Measurements from ENCODE around the gene MCEE. TPM values are rescaled to one million over a fixed set of nuclear protein-coding genes. Genes with fewer than 3 reads are reported as not detected.
"Not testable (repeated sequence)": the region's sequence is repeated elsewhere in the genome, so short reads cannot be mapped to it uniquely, and the experiment has no call there.

The MCEE gene
- total RNA-seq, 4 donors from 2014 or later, result 9.0 to 23.3 (median 12.4) TPM

DNA sequence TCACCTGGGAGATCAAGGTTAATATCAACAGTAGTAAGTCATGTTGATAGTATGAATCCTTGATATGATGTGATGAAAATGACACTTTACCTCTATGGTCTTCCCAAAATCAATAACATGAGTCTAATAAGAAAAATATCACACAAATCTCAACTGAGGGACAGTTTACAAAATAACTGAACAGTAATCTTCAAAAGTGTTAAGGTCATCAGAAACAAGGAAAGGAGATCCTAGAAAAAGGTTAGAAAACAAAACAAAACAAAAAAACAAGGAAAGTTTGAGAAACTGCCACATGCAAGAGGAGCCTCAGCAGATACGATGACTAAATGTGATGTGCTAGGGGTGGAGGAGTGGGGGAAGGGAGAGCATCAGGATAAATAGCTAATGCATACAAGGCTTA, 16.2 kb downstream of the MCEE start:
- H3K27ac ChIP-seq (replicated peaks in 1 of 4), result no peak overlapping the region
- intact Hi-C loops (cut with DNase I), result no loop called here
- no peak for DNase-seq (ENCODE audit: extremely low spot score)
- no peaks in the 10 kb centered on the region for H3K27me3 ChIP-seq
- H3K4me3 ChIP-seq, result no peak overlapping the region
- H3K36me3 ChIP-seq, result peaks cover 9 to 79% (median 50%) of the 10 kb centered on the region in 4 donors
- no peaks in the 10 kb centered on the region for H3K4me1 ChIP-seq
- no peaks in the 10 kb centered on the region for H3K9me3 ChIP-seq
- WGBS, result 88% methylated on average over 1 of the region's 1 CpG
- TF ChIP-seq EP300 (IDR thresholded peaks at IDR 0.05), result no peak
- no peak for TF ChIP-seq POLR2A (IDR thresholded peaks at IDR 0.05; ENCODE audit: low read depth)
- TF ChIP-seq, protein P1, sequence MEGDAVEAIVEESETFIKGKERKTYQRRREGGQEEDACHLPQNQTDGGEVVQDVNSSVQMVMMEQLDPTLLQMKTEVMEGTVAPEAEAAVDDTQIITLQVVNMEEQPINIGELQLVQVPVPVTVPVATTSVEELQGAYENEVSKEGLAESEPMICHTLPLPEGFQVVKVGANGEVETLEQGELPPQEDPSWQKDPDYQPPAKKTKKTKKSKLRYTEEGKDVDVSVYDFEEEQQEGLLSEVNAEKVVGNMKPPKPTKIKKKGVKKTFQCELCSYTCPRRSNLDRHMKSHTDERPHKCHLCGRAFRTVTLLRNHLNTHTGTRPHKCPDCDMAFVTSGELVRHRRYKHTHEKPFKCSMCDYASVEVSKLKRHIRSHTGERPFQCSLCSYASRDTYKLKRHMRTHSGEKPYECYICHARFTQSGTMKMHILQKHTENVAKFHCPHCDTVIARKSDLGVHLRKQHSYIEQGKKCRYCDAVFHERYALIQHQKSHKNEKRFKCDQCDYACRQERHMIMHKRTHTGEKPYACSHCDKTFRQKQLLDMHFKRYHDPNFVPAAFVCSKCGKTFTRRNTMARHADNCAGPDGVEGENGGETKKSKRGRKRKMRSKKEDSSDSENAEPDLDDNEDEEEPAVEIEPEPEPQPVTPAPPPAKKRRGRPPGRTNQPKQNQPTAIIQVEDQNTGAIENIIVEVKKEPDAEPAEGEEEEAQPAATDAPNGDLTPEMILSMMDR (IDR thresholded peaks at IDR 0.05), result no peak
- TF ChIP-seq POLR2AphosphoS5 (IDR thresholded peaks at IDR 0.05), result no peak

DNA sequence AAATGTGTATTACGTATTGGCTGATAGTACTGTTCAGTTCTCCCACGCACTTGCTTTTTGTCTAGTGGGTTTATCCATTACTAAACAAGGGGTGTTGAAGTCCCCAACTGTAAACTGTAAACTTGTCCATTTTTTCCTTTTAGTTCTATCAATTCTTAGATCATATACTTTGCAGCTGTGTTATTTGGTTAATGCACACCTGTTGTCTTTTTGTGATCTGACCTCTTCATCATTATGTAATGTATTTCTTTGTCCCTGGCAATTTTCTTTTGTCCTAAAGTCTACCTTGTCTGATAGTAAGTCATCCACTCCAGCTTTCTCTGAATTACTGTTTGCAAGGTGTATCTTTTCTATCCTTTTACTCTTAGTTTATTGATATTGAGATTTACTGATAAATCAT, 21.9 kb downstream of the MCEE start:
- H3K36me3 ChIP-seq, result peaks cover 6 to 35% (median 20%) of the 10 kb centered on the region in 4 donors
- TF ChIP-seq, protein P1 (IDR thresholded peaks at IDR 0.05), result no peak
- TF ChIP-seq POLR2A (IDR thresholded peaks at IDR 0.05; ENCODE audit: low read depth) (no peak), EP300 (IDR thresholded peaks at IDR 0.05) (no peak), POLR2AphosphoS5 (IDR thresholded peaks at IDR 0.05) (no peak)

DNA sequence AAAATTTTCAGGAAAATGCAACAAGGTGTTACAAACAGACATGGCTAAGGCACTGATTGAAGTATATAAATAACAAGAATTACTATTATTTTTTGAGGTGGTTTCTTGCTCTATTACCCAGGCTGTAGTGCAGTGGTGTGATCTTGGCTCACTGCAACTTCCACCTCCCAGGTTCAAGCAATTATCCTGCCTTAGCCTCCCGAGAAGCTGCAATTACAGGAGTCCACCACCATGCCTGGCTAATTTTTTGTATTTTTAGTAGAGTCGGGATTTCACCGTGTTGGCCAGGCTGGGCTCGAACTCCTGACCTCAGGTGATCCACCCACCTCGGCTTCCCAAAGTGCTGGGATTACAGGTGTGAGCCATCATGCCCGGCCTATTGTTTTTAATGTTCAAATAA, 23.6 kb downstream of the MCEE start:
- DNase-seq (ENCODE audit: extremely low spot score); H3K4me3 ChIP-seq; H3K9me3 ChIP-seq; intact Hi-C loops (cut with DNase I); H3K27me3 ChIP-seq; H3K4me1 ChIP-seq; H3K27ac ChIP-seq (replicated peaks in 1 of 4): not testable (repeated sequence)
- peaks cover 6 to 29% (median 17%) of the 10 kb centered on the region in 4 donors for H3K36me3 ChIP-seq
- WGBS, result 80% methylated on average over 6 of the region's 6 CpGs

More for the DNA sequence above, 21.9 kb downstream of the MCEE start:
- no peak overlapping the region for H3K27ac ChIP-seq (replicated peaks in 1 of 4)
- no peaks in the 10 kb centered on the region for H3K4me1 ChIP-seq
- no peak overlapping the region for H3K4me3 ChIP-seq
- WGBS, result 100% methylated on average over 2 of the region's 2 CpGs
- no peaks in the 10 kb centered on the region for H3K27me3 ChIP-seq
- intact Hi-C loops (cut with DNase I), result no loop called here
- no peaks in the 10 kb centered on the region for H3K9me3 ChIP-seq
- no peak for DNase-seq (ENCODE audit: extremely low spot score)

DNA sequence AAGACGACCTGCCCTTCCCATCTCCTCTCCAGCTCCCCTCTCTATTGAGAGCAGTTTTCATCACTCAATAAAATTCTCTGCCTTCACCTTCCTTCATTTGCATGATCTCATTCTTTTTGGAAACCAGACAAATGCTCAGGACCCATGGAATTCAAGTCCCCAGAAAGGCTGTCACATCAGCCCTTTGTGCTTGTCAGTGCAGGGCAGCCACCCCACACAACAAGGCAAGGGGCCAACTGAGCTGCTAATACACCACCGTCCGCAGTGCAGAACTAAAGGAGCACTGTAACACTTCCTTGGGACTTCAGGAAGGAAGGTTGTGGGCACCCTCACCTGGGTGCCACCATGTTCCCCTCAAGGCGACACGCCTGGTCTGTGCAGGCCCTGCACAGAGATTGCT, 26.2 kb downstream of the MCEE start:
- no peaks in the 10 kb centered on the region for H3K9me3 ChIP-seq
- intact Hi-C loops (cut with DNase I), result no loop called here
- no peak for DNase-seq (ENCODE audit: extremely low spot score)
- H3K4me3 ChIP-seq, result no peak overlapping the region
- H3K36me3 ChIP-seq, result peaks cover 0 to 7% (median 3%) of the 10 kb centered on the region in 4 donors
- WGBS, result 85% methylated on average over 5 of the region's 5 CpGs
- H3K4me1 ChIP-seq, result no peaks in the 10 kb centered on the region
- H3K27me3 ChIP-seq, result no peaks in the 10 kb centered on the region
- no peak overlapping the region for H3K27ac ChIP-seq (replicated peaks in 1 of 4)
- TF ChIP-seq, protein P1 (IDR thresholded peaks at IDR 0.05), result no peak
- TF ChIP-seq POLR2A (IDR thresholded peaks at IDR 0.05; ENCODE audit: low read depth), result no peak
- TF ChIP-seq POLR2AphosphoS5 (IDR thresholded peaks at IDR 0.05), result no peak
- no peak for TF ChIP-seq EP300 (IDR thresholded peaks at IDR 0.05)

DNA sequence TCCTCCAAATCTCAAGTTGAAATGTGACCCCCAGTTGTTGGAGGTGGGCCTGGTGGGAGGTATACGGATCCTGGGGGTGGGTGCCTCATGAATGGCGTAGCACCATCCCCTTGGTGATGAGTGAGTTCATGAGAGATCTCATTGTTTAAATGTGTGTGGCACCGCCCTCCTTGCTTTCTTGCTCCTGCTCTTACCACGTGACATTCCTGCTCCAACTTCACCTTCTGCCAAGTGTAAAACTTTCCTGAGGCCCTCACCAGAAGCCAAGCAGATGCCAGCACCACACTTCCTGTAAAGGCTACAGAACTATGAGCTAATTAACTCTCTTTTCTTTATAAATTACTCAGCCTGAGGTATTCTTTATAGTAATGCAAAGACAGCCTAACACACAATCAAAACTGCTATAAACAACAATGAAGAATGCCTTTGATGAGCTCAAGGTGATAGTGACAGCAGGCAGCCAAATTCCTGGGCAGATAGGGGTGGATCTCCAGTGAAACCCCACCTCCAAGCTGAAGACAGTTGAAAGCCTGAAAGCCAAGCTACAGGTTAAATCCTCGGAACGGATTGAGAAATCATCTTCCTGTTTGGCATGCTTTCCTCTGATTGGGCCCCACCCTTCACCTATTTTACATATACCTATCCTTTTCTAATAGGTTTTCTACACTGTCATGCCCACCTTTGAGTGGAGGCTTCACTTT, 26.9 kb downstream of the MCEE start:
- no peak for DNase-seq (ENCODE audit: extremely low spot score)
- WGBS, result 60% methylated on average over 6 of the region's 6 CpGs
- no peaks in the 10 kb centered on the region for H3K4me1 ChIP-seq
- intact Hi-C loops (cut with DNase I), result no loop called here
- H3K36me3 ChIP-seq, result peaks cover 0 to under 1% (median 0%) of the 10 kb centered on the region in 4 donors
- H3K9me3 ChIP-seq, result no peaks in the 10 kb centered on the region
- H3K27me3 ChIP-seq, result no peaks in the 10 kb centered on the region
- no peak overlapping the region for H3K27ac ChIP-seq (replicated peaks in 1 of 4)
- no peak overlapping the region for H3K4me3 ChIP-seq
- TF ChIP-seq POLR2AphosphoS5 (IDR thresholded peaks at IDR 0.05), result no peak
- no peak for TF ChIP-seq EP300 (IDR thresholded peaks at IDR 0.05)
- TF ChIP-seq POLR2A (IDR thresholded peaks at IDR 0.05; ENCODE audit: low read depth), result no peak
- TF ChIP-seq, protein P1 (IDR thresholded peaks at IDR 0.05), result no peak
